GM18511 (cell line): ENCODE data around the gene FHIP2A.
"Not testable (repeated sequence)": the region's sequence is repeated elsewhere in the genome, so short reads cannot be mapped to it uniquely, and the experiment has no call there.

Experiments
- ATAC-seq: cut with Tn5 transposase; IDR thresholded peaks from one replicate; pipeline ENCODE4 v1.9.1; 2021; ENCODE audit warnings: mild to moderate bottlenecking, moderate library complexity; ENCODE audit not compliant: unreplicated experiment

FHIP2A gene

GRCh38 chr10:114811862-114812261 lies 9.7 kb upstream of the FHIP2A start:
- ATAC-seq = no peak

DNA sequence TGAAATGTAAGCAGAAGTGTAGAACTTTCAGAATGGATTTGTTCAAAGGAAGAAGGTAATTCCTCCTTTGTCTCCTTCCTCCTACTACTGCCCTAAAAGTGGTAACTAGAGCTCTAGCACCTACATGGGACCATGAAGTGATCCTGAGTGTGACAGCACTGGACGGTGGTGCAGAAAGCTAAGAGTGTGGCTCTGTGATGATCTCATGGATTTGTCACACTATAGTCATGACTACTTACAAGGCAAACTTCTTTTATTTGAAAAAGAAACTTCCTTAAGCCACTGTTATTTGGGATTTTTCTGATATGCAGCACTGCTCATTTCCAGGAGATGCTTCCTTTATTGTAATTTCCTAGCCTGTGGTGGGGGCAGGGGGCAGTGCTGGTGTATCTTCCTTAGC lies 5.8 kb upstream of the FHIP2A start:
- no peak for ATAC-seq

DNA sequence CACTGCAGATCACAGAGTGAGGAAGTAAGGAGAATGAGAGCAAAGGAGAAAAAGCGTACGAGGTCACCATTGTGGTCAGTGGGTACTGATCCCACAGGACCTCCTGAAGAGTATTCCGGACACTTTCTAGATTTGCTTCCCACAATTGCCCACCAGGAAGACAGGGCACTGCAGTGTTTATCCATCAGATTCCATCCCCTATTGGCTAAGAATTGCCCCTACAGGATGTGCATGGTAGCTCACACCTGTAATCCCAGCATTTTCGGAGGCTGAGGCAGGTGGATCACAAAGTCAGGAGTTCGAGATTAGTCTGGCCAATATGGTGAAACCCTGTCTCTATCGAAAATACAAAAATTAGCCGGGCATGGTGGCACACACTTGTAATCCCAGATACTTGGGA lies 5.3 kb upstream of the FHIP2A start:
- no peak for ATAC-seq

GRCh38 chr10:114819322-114819721 lies 2.3 kb upstream of the FHIP2A start:
- no peak for ATAC-seq

GRCh38 chr10:114821915-114822443 lies 399 bp downstream of the FHIP2A start:
- peak; percentile 40 for ATAC-seq

DNA sequence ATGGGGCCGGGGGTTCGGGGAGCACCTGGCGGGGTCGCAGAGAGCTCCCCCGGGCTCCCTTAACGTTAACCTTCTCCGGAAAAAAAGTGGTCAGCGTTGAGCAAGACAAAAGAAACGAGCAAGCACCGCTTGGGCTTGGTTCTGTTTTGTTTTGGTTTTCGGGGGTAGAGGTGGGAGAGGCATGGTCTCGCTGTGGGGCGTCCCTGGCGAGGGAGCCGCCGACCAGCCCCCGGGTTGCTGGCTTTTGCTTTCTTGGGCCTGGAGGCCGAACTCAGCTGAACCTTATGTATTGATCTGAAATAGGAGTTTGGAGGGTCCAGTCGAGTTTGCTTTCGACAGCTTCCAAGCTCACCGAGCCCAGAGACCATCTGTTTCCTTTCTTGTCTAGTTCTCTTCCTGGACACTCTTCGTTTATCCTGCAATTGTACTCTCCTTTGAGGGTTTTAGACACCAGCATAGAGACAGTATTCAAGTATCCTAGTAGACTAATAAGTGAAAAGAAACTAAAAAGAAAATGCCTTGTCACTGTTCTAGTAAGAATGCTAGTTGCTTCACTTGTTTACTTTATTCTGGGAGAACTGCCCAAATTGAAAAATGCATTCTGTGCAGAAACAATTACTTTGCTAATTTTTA lies 980 bp downstream of the FHIP2A start:
- peak; percentile 29 for ATAC-seq

DNA sequence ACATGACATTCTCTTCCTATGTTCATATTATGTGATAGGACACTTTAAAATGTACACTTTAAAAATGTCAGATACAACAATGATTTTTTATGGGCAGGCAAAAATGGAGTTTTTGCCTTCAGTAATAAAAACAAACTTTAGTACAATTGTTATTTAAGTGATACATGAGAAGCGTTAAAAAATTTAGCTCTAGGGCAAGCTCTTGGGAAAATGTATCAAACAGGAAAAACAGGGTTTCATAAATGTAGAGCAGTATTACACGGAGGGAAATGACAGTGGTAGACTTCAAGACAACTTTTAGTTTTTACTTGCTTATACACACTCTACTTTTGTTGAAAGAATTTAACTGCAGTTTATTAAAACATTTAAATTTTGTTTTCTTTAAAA lies 1.5 kb downstream of the FHIP2A start:
- no peak for ATAC-seq

DNA sequence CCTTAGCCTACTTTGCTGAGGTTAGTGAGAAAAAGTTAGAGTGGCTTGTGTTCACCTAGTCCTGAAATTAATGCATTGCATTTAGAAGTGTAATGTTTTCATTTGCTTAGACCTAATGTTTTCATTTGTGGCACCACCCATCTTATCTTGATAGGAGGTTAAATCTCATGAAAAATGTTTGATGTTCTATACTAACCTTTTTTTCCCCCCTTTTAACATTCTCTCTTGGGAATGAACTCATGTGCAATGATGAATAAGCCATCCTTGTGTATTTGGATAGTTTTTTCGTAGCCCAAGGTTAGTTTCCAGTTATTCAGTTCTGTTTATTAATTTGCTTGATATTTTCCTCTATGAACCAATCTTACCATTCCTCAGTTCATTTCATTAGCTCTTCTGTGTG lies 2.8 kb downstream of the FHIP2A start:
- no peak for ATAC-seq

DNA sequence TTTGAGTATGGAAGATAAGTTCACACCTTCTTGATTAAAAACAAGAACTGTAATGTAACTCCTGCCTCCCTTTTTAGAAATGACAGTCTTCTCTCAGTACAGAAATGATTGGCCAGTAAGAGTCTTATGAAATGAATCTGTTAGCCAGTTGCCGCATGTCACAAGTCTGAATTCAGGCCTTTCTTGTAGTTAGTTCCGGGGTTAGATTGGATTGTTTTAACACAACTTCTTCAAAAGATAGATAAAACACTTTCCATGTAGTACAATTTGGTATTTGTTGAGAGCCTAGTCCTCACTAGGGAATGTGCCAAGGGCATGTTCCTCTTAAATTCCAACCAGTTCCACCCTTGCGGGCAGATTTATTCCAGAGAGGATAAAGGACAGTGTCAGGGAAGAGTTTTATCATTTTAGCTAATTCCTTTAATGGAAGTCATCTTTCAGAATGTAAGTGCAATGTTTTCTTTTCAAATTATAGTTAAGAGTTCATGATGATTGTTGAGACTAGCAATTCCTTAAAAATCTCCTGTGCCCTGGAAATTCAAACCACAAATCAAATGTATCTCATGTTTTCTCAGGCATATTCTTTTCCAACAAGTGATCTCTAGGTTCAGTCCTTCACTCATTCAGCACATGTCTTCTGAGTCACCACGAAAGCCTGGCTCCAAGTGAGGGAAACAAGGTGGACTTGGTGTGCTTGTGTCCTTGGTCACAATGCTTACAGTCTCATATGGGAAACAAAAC lies 4.1 kb downstream of the FHIP2A start:
- ATAC-seq = peak; percentile 53

GRCh38 chr10:114829160-114829909 lies 7.8 kb downstream of the FHIP2A start:
- no peak for ATAC-seq

DNA sequence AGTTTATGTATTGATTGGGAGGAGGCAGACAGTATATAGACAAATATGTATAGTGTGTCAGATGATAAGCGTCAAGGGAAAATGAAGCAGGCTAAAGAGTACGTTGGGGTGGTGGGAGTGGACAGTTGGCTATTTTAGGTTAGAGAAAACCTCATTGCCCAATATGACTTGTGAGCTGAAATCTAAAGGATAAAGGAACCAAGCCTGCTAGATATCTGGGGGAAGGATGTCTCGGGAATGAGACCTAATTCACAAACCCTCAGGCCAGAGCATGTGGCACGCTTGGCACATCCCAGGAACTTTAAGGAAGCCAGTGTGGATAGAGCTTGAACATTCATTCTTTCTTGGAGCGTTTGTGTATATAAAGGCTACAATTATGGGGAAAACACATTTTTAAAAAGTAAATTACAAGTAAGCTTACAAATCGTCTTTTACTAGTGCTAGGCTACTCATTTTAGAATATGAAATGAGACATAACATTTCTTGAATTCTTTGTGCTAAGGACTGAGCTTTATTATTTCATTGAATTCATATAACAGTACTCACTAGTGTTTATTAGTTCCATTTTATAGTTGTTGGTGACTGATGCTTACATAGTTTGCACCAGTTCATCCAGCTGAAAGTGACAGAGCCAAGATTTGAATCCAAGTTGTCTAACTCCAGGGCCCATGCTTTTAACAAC lies 9.7 kb downstream of the FHIP2A start:
- no peak for ATAC-seq

- ATAC-seq = no peak
Observed at GRCh38 chr10:114837690-114838089, 16.1 kb downstream of the FHIP2A start.

GRCh38 chr10:114839901-114840300 lies 18.3 kb downstream of the FHIP2A start:
- ATAC-seq = no peak

DNA sequence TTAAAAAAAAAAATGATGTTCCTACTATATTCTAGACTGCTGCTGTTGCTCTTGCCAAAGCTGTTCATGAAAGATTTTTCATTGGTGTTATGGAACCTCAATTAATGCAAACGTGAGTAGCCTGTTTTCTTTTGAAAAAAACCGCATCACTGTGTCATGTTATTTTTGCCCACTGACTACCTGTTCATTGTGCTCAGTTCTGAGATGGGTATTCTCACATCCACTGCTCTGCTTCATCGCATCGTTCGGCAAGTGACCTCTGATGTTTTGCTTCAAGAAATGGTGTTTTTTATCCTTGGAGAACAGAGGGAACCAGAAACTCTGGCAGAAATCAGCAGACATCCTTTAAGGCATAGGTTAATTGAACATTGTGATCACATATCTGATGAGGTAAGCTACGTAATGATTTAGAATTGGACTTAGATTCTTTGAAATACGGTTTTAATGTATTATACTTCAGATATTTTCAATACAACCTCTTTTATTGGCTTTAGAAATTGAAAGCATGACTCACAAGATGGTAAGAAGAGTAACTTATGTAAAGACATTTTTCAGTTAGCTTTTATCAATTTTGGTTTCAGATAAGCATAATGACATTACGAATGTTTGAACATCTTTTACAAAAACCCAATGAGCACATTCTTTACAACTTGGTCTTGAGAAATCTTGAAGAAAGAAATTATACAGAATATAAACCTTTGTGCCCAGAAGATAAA lies 24.6 kb downstream of the FHIP2A start:
- ATAC-seq = no peak

- not testable (repeated sequence) for ATAC-seq
Observed at GRCh38 chr10:114847517-114847916, 25.9 kb downstream of the FHIP2A start.

DNA sequence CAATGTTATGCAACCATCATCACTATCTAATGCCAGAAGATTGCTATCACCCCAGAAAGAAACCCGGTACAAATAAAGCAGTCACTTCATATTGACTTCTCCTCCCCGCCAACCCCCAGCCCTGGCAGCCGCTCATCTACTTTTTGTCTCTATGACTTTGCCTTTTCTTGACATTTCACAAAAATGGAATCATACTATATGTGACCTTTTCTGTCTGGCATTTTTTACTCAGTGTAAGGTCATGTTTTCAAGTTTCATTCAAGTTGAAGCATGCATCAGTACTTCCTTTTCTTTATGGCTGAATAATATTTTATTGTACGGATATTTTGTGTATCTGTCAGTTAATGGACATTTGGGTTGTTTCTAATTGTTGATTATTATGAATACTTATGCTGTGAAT lies 28.1 kb downstream of the FHIP2A start:
- no peak for ATAC-seq

DNA sequence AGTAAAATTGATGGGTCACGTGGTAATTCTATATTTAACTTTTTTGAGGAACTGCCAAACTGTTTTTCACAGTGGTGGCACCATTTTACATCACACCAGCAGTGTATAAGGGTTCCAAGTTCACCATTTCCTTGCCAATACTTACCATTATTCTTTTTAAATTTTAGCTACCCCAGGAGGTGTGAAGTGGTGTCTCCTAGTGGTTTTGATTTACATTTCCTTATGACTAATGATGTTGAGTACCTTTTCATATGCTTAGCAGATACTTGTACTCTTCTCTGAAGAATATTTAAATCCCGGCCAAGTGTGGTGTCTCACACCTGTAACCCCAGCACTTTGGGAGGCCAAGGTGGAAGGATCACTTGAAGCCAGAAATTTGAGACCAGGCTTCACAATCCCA lies 28.5 kb downstream of the FHIP2A start:
- ATAC-seq = no peak

DNA sequence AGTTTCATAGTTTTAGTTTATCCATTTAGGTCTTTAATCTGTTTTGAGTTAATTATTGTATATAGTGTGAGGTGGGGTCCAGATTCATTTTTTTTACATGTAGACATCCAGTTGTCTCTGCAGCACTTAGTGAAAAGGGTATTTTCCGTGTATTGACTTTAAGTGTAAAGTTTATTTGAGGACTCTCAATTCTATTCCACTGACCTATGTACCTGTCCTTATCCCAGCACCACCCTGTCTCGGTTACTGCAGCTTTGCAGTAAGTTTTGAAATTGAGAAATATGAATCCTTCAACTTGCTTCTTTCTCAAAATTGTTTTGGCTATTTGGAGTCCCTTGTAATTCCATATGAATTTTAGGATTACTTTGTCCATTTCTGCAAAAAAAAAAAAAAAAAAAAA lies 29.8 kb downstream of the FHIP2A start:
- ATAC-seq = no peak

DNA sequence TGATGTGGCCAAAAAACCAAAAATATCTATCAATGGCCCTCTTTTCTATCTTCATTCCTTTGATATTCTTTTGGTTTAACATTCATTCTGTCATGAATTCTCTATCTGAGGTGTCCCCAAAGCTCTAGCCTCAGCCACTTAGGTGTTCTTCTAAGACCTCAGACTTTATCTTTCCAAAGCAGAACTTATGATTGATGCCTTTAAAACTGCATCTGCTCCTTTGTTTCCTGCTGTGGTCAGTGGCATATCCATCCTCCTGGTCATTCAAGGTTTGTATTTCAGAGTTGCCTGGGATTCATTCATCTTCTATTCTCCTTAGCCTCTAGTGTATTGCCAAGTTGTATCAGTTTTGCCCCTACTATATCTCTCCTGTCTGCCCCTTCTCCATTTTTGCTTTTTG lies 30.6 kb downstream of the FHIP2A start:
- ATAC-seq = no peak

DNA sequence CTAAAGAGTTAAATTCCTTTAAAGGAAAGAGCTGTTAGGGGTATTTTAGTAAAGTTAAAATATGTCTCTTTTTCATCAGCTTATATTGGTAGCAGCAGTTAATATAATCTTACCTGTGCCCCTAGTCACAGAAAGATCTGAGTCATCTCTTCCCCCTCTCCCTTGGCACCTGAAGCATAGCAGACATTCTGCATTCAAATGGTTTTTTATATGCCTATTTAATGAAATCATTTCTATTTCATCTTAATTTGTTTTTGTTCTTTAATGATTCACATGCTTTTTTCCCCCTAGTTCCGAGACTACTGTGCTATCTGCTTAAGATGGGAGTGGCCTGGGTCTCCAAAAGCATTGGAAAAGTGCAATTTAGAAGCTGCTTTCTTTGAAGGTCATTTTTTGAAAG lies 33.3 kb downstream of the FHIP2A start:
- ATAC-seq = no peak
